Ureter (tissue), 1 donor: ENCODE data around the gene SMIM30. TPM values are rescaled to one million over a fixed set of nuclear protein-coding genes. Genes with fewer than 3 reads are reported as not detected.
"Not testable (repeated sequence)": the region's sequence is repeated elsewhere in the genome, so short reads cannot be mapped to it uniquely, and the experiment has no call there.

Experiments
- DNase-seq: peaks from one replicate; pipeline ENCODE4 v3.0.0-alpha.2; 2020; ENCODE audit warnings: low spot score
- total RNA-seq: library from RNA; stranded (reverse); gene quantifications from one replicate; pipeline ENCODE4 v1.2.4, GENCODE V29; 2023
- donor health status: DM: yes; HTN: yes; CAD: no.

The SMIM30 gene
- 53.8 TPM for total RNA-seq

GRCh38 chr7:113118074-113118959, at the start of gene SMIM30:
SMIM30 (minus strand) TSS chr7:113118554; CDS start chr7:113117578, 976 bp downstream.
- DNase-seq, result peak; percentile 94

GRCh38 chr7:113166176-113166575, 47.8 kb upstream of the SMIM30 start:
- DNase-seq, result not testable (repeated sequence)

- no peak for DNase-seq
Observed at GRCh38 chr7:113161050-113161449, 42.7 kb upstream of the SMIM30 start.

- no peak for DNase-seq
Observed at GRCh38 chr7:113159746-113160339, 41.5 kb upstream of the SMIM30 start.

GRCh38 chr7:113158756-113159155, 40.4 kb upstream of the SMIM30 start:
- DNase-seq, result no peak

GRCh38 chr7:113154117-113154516, 35.8 kb upstream of the SMIM30 start:
- no peak for DNase-seq

- no peak for DNase-seq
Observed at GRCh38 chr7:113144817-113145216, 26.5 kb upstream of the SMIM30 start.

GRCh38 chr7:113143486-113144257, 25.3 kb upstream of the SMIM30 start:
- no peak for DNase-seq

GRCh38 chr7:113142385-113143119, 24.2 kb upstream of the SMIM30 start:
- DNase-seq, result no peak

GRCh38 chr7:113141803-113142202, 23.4 kb upstream of the SMIM30 start:
- no peak for DNase-seq

- DNase-seq, result no peak
Observed at GRCh38 chr7:113140956-113141355, 22.6 kb upstream of the SMIM30 start.

- no peak for DNase-seq
Observed at GRCh38 chr7:113137241-113137640, 18.9 kb upstream of the SMIM30 start.

- no peak for DNase-seq
Observed at GRCh38 chr7:113134025-113134424, 15.7 kb upstream of the SMIM30 start.

GRCh38 chr7:113131367-113131766, 13.0 kb upstream of the SMIM30 start:
- DNase-seq, result no peak

GRCh38 chr7:113128031-113128430, 9.7 kb upstream of the SMIM30 start:
- DNase-seq, result no peak

GRCh38 chr7:113125728-113126127, 7.4 kb upstream of the SMIM30 start:
- DNase-seq, result no peak

GRCh38 chr7:113122744-113123143, 4.4 kb upstream of the SMIM30 start:
- no peak for DNase-seq

GRCh38 chr7:113120647-113121046, 2.3 kb upstream of the SMIM30 start:
- no peak for DNase-seq

GRCh38 chr7:113119429-113119828, 1.1 kb upstream of the SMIM30 start:
- no peak for DNase-seq

- not testable (repeated sequence) for DNase-seq
Observed at GRCh38 chr7:113117374-113117774, 980 bp downstream of the SMIM30 start.

- no peak for DNase-seq
Observed at GRCh38 chr7:113113912-113114311, 4.4 kb downstream of the SMIM30 start.

GRCh38 chr7:113109718-113110117, 8.6 kb downstream of the SMIM30 start:
- DNase-seq, result no peak
